ENCODE data around the gene MAZ. TPM values are rescaled to one million over a fixed set of nuclear protein-coding genes. Genes with fewer than 3 reads are reported as not detected.
"Not testable (repeated sequence)": the region's sequence is repeated elsewhere in the genome, so short reads cannot be mapped to it uniquely, and the experiment has no call there.

The MAZ gene
- total and polyA plus RNA-seq, 4 donors: 16.0 to 272 (median 45.1) TPM

DNA sequence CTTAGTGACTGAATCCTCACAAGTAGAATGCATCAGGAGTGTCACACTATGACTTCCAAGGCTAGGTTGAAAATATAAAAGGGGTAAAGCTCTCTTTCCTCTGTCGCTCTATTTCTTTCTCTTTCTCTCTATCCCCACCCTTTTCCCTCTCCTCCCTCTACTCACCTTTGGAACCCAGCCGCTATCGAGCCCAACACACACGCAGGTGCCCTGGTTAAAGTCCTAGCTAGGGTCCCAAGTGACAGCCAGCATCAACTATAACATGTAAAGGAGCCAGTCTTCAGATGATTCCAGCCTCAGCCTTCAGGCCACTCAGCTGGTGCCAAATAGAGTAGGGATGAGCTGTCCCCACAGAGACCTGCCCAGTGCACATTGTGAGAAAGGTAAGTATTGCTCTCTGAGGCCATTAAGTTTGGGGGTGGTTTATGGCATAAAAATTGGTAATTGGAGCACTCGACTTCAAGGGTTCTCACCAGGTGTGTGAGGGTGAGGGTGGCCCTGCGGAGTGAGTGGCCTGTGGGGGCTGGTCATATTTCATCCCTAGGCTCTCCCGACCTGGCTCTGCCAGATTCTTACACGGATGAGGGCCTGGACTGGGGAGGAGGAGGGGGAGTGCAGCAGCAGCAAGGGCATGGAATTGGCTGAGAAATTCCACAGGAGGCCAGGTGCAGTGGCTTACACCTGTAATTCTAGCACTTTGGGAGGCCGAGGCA lies 45.6 kb upstream of the MAZ start:
- Histone ChIP-seq H3K4me3 (ENCODE audit: low read depth in 1 of 3, low read length in 3 of 3) (peak overlapping the region in 2 of 3 donors; percentile 32 to 43), H3K9me3 (ENCODE audit: control insufficient read depth in 4 of 4, low read length in 3 of 4) (no peaks in the 10 kb centered on the region), H3K27ac (ENCODE audit: low read depth in 1 of 2, low read length in 2 of 2) (peak overlapping the region; percentile 61 to 81), H3K27me3 (ENCODE audit: control insufficient read depth in 4 of 4, insufficient read depth in 4 of 4, low read length in 3 of 4) (no peaks in the 10 kb centered on the region), H3K4me1 (ENCODE audit: control insufficient read depth in 4 of 4, insufficient read depth in 4 of 4, low read length in 3 of 4) (peaks cover 8 to 58% (median 46%) of the 10 kb centered on the region in 4 donors), H3K36me3 (ENCODE audit: control insufficient read depth in 4 of 4, insufficient read depth in 3 of 4, low read depth in 1 of 4, low read length in 3 of 4) (no peaks in the 10 kb centered on the region), H3K9ac (ENCODE audit: low read depth in 1 of 2, low read length in 2 of 2) (peak overlapping the region in 1 of 2 donors; percentile 25)
- WGBS: 34% methylated on average over 9 of the region's 9 CpGs
- no peak for DNase-seq (ENCODE audit: low spot score)
- TF ChIP-seq RAD21 (IDR thresholded peaks at IDR 0.05) (no peak), NR2F2 (IDR thresholded peaks at IDR 0.05) (no peak), RXRA (IDR thresholded peaks at IDR 0.05) (peak; percentile 33 to 49), JUND (IDR thresholded peaks at IDR 0.05) (no peak), HNF4G (IDR thresholded peaks at IDR 0.05) (peak; percentile 46), FOXA1 (IDR thresholded peaks at IDR 0.05) (no peak), YY1 (IDR thresholded peaks at IDR 0.05) (no peak), TAF1 (conservative IDR thresholded peaks at IDR 0.05) (no peak), EGR1 (IDR thresholded peaks at IDR 0.05; ENCODE audit: low read depth in 2 of 2) (no peak), GABPA (IDR thresholded peaks at IDR 0.05 in 1 of 2, conservative IDR thresholded peaks at IDR 0.05 in 1 of 2) (no peak), SP1 (IDR thresholded peaks at IDR 0.05) (peak; percentile 61), HNF4A (conservative IDR thresholded peaks at IDR 0.05) (peak; percentile 80 to 88), FOXA2 (IDR thresholded peaks at IDR 0.05) (no peak)
- TF ChIP-seq, protein P1, sequence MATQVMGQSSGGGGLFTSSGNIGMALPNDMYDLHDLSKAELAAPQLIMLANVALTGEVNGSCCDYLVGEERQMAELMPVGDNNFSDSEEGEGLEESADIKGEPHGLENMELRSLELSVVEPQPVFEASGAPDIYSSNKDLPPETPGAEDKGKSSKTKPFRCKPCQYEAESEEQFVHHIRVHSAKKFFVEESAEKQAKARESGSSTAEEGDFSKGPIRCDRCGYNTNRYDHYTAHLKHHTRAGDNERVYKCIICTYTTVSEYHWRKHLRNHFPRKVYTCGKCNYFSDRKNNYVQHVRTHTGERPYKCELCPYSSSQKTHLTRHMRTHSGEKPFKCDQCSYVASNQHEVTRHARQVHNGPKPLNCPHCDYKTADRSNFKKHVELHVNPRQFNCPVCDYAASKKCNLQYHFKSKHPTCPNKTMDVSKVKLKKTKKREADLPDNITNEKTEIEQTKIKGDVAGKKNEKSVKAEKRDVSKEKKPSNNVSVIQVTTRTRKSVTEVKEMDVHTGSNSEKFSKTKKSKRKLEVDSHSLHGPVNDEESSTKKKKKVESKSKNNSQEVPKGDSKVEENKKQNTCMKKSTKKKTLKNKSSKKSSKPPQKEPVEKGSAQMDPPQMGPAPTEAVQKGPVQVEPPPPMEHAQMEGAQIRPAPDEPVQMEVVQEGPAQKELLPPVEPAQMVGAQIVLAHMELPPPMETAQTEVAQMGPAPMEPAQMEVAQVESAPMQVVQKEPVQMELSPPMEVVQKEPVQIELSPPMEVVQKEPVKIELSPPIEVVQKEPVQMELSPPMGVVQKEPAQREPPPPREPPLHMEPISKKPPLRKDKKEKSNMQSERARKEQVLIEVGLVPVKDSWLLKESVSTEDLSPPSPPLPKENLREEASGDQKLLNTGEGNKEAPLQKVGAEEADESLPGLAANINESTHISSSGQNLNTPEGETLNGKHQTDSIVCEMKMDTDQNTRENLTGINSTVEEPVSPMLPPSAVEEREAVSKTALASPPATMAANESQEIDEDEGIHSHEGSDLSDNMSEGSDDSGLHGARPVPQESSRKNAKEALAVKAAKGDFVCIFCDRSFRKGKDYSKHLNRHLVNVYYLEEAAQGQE (IDR thresholded peaks at IDR 0.05): no peak
- TF ChIP-seq, protein P2, sequence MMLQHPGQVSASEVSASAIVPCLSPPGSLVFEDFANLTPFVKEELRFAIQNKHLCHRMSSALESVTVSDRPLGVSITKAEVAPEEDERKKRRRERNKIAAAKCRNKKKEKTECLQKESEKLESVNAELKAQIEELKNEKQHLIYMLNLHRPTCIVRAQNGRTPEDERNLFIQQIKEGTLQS (IDR thresholded peaks at IDR 0.05): no peak
- TF ChIP-seq, protein P3, sequence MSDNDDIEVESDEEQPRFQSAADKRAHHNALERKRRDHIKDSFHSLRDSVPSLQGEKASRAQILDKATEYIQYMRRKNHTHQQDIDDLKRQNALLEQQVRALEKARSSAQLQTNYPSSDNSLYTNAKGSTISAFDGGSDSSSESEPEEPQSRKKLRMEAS (IDR thresholded peaks at IDR 0.05): no peak
- TF ChIP-seq, protein P4, sequence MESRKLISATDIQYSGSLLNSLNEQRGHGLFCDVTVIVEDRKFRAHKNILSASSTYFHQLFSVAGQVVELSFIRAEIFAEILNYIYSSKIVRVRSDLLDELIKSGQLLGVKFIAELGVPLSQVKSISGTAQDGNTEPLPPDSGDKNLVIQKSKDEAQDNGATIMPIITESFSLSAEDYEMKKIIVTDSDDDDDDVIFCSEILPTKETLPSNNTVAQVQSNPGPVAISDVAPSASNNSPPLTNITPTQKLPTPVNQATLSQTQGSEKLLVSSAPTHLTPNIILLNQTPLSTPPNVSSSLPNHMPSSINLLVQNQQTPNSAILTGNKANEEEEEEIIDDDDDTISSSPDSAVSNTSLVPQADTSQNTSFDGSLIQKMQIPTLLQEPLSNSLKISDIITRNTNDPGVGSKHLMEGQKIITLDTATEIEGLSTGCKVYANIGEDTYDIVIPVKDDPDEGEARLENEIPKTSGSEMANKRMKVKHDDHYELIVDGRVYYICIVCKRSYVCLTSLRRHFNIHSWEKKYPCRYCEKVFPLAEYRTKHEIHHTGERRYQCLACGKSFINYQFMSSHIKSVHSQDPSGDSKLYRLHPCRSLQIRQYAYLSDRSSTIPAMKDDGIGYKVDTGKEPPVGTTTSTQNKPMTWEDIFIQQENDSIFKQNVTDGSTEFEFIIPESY (IDR thresholded peaks at IDR 0.05): no peak
- TF ChIP-seq, protein P5, sequence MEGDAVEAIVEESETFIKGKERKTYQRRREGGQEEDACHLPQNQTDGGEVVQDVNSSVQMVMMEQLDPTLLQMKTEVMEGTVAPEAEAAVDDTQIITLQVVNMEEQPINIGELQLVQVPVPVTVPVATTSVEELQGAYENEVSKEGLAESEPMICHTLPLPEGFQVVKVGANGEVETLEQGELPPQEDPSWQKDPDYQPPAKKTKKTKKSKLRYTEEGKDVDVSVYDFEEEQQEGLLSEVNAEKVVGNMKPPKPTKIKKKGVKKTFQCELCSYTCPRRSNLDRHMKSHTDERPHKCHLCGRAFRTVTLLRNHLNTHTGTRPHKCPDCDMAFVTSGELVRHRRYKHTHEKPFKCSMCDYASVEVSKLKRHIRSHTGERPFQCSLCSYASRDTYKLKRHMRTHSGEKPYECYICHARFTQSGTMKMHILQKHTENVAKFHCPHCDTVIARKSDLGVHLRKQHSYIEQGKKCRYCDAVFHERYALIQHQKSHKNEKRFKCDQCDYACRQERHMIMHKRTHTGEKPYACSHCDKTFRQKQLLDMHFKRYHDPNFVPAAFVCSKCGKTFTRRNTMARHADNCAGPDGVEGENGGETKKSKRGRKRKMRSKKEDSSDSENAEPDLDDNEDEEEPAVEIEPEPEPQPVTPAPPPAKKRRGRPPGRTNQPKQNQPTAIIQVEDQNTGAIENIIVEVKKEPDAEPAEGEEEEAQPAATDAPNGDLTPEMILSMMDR (IDR thresholded peaks at IDR 0.05; ENCODE audit: low read depth, low read length, missing input control): no peak

DNA sequence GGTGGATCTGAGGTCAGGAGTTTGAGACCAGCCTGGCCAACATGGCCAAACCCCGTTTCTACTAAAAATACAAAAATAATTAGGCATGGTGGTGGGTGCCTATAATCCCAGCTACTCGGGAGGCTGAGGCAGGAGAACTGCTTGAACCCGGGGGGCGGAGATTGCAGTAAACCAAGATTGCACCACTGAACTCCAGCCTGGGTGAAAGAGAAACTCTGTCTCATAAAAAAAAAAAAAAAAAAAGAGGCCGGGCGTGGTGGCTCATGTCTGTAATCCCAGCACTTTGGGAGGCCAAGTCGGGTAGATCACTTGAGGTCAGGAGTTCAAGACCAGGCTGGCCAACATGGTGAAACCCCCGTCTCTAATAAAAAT lies 45.1 kb upstream of the MAZ start:
- not testable (repeated sequence) for H3K9ac ChIP-seq (ENCODE audit: low read depth in 1 of 2, low read length in 2 of 2); H3K9me3 ChIP-seq (ENCODE audit: control insufficient read depth in 4 of 4, low read length in 3 of 4); H3K27me3 ChIP-seq (ENCODE audit: control insufficient read depth in 4 of 4, insufficient read depth in 4 of 4, low read length in 3 of 4); H3K36me3 ChIP-seq (ENCODE audit: control insufficient read depth in 4 of 4, insufficient read depth in 3 of 4, low read depth in 1 of 4, low read length in 3 of 4); DNase-seq (ENCODE audit: low spot score); H3K4me3 ChIP-seq (ENCODE audit: low read depth in 1 of 3, low read length in 3 of 3)
- Histone ChIP-seq H3K27ac (ENCODE audit: low read depth in 1 of 2, low read length in 2 of 2) (peak overlapping the region; percentile 61 to 81), H3K4me1 (ENCODE audit: control insufficient read depth in 4 of 4, insufficient read depth in 4 of 4, low read length in 3 of 4) (peaks cover 8 to 60% (median 49%) of the 10 kb centered on the region in 4 donors)
- whole genome bisulfite sequencing: 29% methylated on average over 8 of the region's 8 CpGs
